Effector CD8-positive, alpha-beta T cell (primary cell): ENCODE results near the gene ALDH4A1.
"Not testable (repeated sequence)": the region's sequence is repeated elsewhere in the genome, so short reads cannot be mapped to it uniquely, and the experiment has no call there.

Source experiments
- DNase-seq: peaks from one replicate; lab custom pipeline; 2025; lab: John Stamatoyannopoulos, UW

The ALDH4A1 gene

DNA sequence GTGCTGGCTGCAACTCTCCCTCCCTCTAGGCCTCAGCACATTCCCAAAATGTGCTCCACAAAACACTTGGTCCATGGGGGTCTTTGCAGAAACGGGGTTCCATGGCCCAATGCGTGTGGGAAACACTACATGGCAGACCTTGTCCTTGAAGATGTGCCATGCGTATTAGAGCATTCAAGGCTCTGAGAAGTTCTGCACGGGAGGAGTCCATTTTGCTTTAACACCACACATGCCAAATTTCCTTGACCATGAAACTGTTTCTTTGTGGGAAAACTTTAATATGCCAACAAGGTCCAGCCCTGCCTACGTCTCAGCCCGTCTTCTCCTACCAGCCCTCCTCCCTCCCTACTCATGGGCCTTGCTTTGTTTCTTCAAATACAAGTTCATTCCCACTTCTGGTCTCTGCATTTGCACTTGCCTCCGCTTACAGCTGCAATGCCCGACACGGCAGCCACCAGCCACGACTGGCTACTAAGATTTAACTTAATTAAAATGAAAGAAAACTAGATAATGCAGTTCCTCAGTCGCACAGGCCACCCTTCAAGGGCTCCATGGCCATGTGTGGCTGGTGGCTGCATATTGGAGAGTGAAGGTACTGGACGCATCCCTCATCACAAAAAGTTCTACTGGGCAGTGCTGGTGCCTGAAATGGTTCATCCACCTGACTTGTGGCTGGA lies 23.7 kb downstream of the ALDH4A1 start:
- DNase-seq, result no peak

DNA sequence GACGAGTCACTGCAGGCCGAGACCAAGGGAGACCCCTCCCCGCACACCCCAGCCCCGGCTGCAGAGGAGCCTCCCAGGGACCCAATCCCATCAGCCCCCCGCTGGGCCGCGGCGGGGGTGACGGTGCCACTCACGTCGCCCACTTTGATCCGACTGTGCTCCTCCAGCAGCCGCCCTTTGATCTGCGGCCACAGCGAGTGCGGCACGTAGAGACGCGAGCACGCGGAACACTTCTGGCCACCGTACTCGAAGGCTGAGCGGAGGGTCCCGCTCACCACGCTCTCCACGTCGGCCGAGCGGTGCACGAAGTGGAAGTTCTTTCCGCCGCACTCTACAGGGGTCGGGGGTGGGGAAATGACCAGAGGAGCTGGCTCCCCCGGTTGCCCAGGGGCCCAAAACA lies 25.1 kb downstream of the ALDH4A1 start:
- no peak for DNase-seq

DNA sequence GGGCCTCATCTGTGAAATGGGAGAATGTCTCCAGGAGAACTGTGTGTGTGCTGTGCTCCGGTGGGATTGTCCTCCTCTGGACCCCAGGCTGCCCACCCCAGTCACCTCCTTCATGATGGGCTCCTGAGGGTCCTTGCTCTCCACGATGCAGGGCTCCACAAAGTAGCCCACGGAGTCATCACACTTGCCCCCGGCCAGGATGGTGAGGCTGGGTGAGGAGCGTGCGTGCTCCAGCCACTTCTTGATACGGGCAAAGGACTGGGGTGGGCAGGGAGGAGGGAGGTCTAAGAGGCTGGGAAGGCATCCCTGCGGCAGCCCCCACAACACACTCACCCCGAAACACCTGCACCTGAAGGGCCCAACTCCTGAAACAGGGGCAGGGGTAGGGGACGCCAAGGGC lies 26.1 kb downstream of the ALDH4A1 start:
- no peak for DNase-seq

DNA sequence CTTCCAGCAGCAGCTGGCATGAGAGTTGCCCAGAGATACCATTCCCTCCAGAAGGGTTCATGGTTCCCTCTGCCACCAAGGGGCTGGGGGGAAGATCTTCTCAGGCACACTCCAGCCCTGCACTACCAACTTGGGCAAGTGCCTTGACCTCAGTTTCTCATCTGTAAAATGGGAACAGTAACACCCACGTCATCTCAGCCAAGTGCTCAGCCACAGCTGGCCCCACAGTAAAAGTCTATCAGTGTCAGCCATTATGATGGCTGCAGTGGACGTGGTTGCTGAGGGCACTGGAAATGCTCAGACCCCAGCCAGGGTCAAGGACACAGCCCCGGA lies 26.6 kb downstream of the ALDH4A1 start:
- DNase-seq, result no peak

DNA sequence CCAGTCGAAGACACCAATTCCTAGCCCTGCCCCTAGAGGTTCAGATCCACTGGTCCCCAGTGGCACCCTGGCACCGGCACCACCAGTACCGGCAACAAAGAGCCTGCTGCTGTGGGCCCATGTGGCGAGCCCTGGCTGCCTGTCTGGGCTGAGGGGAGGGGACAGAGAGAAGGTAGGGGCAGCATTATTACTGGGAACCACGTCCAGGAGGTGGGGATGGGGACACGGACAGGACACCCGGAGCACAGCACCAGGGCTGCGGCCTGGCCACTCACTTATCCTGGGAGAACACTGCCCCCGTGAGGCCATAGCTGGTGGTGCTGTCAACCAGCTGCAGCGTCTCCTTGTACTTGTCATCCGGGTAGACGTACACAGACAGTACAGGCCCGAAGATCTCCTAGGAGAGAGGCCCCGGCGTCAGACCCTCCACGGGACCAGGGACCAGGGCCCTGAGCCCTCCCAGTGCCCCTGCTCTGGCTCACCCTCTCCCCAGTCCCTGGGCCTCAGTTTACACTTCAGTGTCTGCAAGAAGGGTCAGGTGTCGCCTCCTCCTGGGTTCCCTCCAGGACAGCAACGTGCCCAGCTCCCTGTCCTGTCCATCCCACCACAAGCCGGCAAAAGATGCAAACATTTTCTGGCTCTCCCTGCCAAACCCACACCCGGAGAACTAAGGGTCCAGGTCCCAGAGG lies 27.1 kb downstream of the ALDH4A1 start:
- peak; percentile 51 for DNase-seq

DNA sequence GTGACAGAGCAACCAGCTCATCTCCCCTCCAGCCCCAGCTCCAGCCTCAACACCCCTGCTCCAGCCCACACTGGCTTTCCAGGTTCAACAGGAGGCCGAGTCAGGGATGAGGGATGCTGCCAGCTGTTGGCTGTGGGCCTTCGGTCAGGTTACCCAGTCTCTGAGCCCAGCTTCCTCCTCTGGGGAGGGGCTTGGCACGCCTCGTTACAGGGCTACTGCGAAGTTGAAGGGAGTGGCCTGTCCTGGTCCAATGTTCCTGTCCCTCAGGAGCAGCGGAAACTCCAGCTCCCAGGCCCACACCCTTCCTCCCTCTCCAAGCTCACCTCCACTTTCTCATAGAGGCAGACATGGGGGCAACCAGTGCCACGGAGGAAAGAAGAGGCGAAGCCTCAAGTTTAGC lies 27.8 kb downstream of the ALDH4A1 start:
- DNase-seq, result no peak

DNA sequence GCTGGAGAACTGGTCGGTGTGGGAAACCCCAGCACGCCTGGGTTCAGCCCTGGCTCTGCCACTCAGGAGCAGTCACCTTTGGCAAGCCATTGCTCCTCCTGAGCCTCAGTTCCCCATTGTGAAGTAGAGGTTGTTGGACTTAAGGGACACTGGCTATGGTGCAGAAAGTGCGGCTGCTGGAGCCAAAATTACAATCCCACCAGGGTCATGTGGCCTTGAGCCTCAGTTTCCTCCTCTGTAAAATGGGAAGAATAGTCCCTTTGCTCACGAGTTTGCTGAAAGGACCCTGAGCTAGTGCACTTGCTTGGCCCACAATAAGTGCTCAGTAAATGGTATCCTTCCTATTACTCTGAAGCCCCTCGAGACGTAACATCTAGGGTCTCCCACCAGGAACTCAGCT lies 28.3 kb downstream of the ALDH4A1 start:
- no peak for DNase-seq

DNA sequence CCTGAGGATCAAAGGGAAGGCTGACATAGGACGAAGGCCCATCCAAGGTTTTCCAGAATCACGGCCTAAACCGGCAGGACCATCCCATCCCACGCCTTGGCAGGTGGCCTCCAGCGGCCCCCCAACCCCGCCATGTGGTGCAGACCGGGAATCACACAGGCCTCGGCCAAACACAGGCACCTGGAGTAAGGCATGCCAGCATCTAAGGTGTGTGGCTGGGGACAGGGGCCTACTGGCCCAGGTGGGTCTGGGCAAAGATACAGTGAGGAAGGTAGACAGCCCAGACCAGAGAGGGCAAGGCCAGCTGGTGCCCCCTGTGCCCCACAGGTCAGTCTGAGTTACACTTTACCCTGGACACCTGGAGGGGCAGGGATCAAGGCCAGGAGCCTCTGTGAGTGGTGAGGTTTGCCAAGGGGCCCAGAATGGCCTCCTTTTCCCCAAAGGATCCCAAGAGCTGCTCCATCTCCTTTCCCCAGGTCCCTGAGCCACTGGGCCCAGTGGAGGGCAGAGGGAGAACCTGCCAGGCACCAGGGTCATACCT lies 30.2 kb downstream of the ALDH4A1 start:
- no peak for DNase-seq

DNA sequence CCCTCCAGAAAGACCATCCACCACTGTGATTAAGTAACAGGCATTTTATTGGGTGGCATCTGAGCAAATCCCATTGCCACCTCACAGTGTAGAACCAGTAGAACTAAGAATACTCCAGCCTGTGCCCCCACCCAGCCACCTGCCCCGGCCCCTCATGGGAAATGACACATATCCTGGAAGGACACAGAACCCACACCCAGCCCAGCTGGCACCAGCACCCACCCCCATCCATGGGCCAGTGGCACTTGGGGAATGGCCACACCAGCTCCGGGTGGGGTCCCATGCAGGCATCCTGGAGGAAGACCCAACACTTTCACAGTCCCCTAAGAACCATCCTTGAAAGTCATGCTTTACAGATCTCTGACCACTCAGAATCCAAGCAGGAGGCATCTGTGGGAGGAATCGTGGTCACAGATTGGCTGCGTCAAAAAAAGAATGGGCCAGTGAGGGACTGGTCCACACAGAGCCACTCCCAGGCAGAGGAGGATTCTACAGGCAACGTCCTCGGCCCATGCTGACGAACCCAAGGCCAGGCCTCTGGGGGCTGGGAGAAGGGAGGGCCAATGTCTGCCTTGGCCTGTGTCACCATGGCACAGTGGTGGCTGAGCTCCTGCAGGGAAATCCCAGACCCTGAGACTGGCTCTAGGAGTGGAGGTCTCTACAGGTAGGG lies 30.8 kb downstream of the ALDH4A1 start:
- no peak for DNase-seq

DNA sequence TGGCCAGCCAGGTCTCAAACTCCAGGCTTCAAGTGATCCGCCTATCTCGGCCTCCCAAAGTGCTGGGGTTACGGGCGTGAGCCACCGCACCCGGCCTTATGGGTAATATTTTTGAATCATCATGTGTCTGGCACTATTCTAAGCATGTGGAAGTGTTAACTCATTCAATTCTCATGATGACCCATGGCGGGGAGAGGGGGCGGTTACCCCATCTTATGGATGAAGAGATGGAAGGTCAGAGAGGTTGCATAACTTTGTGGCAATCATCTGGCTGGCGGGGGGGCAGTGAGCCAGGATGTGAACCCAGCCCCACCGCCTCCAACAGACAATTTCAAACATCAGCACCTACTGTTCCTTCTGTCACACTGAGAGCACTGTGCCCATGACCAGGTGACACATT lies 31.4 kb downstream of the ALDH4A1 start:
- no peak for DNase-seq

DNA sequence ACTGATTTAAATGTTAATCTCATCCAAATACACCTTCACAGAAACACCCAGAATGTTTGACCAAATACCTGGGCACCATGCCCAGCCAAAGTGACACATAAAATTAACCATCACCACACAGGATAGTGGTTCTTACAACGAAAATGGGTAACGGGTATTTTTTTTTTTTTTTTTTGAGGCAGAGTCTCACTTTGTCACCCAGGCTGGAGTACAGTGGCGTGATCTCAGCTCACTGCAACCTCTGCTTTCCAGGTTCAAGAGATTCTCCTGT lies 31.8 kb downstream of the ALDH4A1 start:
- DNase-seq, result not testable (repeated sequence)

DNA sequence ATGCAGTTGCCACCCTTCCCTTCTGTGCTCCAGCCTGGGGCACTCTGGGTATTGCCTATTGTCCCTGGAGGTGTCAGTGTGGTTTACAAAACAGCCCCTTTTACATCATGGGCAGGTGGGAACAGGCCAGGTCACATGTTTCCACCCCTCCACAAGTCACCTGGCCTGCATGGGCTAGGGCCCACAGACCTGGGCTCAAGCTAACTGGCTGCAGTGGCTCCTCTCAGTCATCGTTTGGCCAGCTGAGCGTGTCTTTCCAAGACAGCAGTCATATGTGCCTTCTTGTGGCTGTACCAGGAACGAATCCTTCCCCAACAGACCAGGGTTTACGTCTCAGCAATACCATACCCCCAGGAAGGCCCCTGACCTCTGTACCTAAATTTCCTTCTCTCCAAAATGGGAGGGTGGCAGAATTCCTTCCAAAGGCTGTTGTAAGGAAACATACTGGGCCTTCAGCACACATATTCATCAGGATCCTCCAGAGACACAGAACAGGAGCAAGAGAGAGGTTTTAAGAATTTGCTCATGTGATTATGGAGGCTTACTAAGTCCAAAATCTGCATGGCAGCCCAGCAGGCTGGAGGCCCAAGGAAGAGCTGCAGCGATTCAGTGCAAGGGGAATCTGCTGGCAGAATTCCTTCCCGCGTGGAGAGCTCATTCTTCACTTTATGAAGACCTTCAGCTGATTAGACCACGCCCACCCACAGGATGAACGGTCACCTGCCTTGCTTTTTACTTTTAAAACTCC lies 32.3 kb downstream of the ALDH4A1 start:
- DNase-seq, result no peak

DNA sequence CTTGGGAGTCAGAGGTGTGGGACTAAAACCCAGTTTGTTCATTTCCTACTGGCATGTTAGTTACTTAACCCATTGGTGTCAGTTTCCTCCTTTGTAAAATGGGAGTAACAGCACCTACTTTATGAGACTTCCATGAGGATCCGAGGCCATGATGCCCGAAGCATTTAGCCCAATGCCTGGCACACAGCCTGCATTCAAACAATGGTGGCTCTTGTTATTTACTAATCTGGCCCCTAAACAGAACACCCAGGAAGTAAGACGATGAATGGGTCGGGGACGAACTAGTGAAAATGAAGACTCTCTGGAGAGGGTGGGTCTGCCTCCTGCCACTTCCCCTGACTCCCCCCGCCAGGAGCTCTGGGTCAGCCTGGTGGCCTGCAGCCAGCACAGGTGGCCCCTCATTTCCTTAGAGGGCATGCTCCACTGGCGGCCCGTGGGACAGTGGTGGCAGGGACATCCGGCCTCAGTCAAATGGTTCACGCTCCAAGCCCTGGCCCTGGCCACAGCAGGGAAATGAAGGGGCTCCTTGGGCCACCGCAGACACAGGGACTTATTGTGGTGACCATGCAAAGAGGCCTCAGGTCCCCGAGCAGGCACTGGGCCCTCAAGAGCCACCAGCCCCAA lies 33.4 kb downstream of the ALDH4A1 start:
- DNase-seq, result no peak

DNA sequence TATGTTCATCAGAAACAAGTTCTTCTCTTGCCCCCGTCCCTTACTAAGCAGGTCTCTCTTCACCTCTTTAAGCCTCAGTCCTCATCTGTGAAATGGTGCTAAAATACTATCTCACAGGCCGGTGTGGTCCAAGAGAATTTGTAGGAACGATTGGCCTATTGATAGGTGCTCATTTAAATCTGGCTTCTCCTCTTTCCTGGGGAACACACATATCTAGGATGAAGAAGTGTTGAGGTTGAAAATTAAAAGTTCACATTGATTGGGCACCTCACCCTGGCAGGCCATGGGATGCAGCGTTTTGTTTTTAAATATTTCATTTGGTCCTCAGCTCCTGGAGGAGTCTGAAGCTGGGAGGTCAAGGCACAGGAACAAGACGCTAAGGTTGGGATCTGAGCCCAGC lies 34.0 kb downstream of the ALDH4A1 start:
- no peak for DNase-seq

DNA sequence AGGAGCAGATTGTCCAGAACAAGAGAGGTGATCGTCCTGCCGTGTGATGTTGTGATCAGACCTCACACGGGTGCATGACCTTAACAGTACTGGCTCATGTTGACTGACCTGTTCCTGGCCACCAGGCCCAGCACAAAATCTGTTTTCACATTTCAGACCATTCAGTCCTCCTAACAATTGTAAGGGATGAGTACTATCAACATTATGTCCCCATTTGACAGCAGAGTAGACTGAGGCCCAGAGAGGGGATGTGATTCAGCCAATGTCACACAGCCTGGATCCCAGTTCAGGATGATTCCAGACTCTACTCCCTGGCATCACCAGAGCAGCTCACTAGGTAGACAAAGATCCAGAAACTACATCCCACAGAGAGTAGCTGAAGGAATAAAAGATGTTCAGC lies 35.5 kb downstream of the ALDH4A1 start:
- no peak for DNase-seq

DNA sequence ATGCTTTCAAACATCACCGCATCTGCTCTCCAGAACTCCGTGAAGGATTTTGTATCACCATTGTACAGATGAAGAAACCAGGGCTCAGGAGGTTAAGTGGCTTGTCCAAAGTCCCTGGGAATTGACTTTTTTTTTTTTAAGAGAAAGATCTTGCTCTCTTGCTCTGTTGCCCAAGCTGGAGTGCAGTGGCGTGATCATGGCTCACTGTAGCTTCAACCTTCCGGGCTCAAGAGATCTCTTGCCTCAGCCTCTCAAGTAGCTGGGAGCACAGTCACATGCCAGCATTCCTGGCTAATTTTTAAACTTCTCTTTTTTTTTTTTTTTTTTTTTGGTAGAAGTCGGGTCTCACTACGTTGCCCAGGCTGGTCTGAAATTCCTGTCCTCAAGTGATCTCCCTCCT lies 36.0 kb downstream of the ALDH4A1 start:
- DNase-seq, result no peak

DNA sequence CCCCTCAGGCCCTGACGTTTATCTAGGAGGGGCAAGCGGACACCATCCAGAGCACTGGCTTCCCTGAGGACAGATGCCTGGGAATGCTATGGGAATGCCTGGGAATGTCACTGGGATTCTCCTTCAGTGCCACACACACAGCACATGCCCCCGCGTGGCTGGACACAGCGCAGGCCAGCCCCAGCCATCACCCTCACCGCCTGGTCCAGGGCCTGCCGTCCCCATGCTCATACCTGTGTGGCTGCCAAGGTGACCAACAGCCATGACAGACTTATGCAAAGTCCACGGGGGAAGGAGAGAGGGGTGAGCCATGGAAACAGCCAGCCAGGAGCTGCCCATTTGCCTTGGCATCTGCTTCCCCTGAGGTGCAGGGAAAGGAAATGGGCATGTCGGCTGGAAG lies 37.2 kb downstream of the ALDH4A1 start:
- no peak for DNase-seq

DNA sequence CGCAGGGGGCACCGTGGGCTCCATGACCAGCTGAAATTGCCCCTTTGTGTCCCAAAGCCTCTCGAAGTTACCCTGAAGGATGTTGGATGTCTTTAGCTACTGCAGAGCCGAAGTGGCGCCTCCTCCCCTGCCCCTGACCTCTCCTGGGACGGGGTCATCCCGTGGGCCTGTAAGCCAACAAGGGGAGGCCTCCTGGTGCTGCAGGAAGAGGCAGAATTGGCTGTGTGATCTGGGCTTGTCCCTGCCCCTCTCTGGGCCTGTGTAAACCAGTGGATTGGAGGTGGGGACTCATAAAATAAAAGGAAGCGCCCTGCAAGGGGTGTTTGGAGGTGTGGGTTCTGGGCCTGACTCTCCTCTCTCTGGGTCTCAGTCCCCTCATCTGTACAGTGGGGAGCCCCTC lies 40.8 kb downstream of the ALDH4A1 start:
- no peak for DNase-seq

DNA sequence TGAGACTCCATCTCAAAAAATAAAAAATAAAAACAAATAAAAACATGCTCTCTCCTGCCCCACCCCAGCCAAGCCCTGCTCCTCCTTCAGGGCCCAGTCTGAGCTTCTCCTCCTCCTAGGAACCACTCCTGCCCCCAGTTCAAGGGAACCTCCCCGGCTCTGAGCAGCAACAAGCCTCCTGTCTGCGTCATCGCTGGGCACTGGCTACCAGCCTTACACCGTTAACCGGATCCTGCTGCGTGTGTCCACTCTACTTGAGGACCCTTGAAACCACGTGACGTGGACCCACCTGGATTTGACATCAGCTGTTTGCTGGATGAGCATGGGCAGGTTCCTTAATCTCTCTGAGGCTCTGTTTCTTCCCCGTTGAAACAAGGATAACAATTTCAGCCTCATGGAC lies 41.3 kb downstream of the ALDH4A1 start:
- no peak for DNase-seq

DNA sequence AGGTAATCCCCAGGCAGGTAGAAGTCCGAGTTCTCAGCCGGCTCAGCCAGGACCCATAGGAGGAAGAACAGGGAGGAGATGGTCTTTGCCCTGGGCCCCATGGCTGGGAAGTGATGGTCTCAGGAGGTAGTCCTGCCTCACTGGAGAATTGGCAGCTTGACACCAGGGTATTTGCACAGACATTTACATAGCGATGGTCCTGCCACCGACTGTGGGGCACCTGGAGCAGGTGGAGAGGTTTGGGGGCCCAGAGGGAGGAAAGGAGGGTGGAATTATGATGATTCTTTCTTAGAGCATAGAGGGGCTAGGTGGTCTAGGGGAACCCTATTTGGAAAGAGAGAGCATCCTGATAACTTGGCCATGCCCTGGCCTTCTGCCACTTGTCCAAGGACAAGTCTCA lies 42.8 kb downstream of the ALDH4A1 start, which contains the start of gene TAS1R2:
TSS of gene TAS1R2 (minus strand) at position 101 of the 400 bp plus-strand sequence. CDS start at position 101, 0 bp downstream.
- DNase-seq, result no peak

DNA sequence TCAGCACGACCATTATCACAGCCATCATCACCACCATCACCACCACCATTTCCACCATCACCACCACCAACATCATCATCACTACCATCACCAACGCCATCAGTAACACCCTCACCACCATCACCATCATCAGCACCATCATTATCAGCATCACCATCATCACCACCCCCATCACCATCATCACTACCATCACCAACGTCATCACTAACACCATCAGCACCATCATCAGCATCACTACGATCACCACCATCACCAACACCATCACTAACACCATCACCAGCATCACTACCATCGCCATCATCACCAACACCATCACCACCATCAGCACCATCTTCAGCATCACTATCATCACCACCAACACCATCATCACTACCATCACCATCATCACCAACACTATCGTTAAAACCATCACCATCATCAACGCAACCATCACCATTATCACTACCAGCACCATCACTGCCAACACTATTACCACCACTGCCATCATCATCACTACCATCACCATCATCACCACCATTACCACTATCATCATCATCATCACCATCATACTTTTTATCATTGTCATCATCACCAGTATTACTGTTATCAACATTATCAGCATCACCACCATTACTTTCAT lies 44.2 kb downstream of the ALDH4A1 start:
- DNase-seq, result no peak

DNA sequence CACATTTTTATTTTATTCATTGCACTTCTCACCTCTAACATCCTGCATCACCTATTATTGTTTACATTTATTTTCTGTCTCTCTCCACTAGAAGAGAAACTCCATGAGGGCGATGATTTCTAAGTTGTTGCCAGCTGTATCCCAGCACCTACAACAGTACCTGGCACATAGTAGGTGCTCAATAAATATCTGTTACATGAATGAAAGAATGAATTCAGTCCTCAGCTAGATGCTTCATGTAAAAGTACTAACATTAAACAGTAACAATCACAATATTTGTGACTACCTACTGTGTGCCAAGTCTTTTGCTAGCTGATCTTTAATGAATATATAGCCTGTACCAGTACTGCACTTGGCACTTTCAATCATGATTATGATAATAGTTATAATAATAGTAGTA lies 45.9 kb downstream of the ALDH4A1 start:
- DNase-seq, result no peak
